Measurements from ENCODE around the gene ZYG11B. TPM values are rescaled to one million over a fixed set of nuclear protein-coding genes. Genes with fewer than 3 reads are reported as not detected.
A peak's percentile ranks its signal among the peaks of the same experiment; 100 is the strongest.
"Not testable (repeated sequence)": the region's sequence is repeated elsewhere in the genome, so short reads cannot be mapped to it uniquely, and the experiment has no call there.

ZYG11B gene
- total and polyA plus RNA-seq, 2 experiments from 2014 or later: 5.4 to 34.4 TPM

- TF ChIP-seq EZH2 (IDR thresholded peaks at IDR 0.05; ENCODE audit: borderline replicate concordance): no peak
- TF ChIP-seq CTCF (IDR thresholded peaks at IDR 0.05; ENCODE audit: poor library complexity): no peak
- TF ChIP-seq EZH2phosphoT487 (IDR thresholded peaks at IDR 0.05; ENCODE audit: low read depth, severe bottlenecking, unreplicated experiment): no peak
- Histone ChIP-seq H3K79me2 (no peaks in the 10 kb centered on the region), H4K20me1 (ENCODE audit: insufficient read depth, poor library complexity, severe bottlenecking) (no peaks in the 10 kb centered on the region), H3K27me3 (no peaks in the 10 kb centered on the region), H3K4me3 (no peak overlapping the region), H3K4me2 (no peak overlapping the region), H3K27ac (no peak overlapping the region), H3K4me1 (ENCODE audit: insufficient read depth) (no peaks in the 10 kb centered on the region), H3K9me2 (replicated peaks; ENCODE audit: insufficient read depth) (no peaks in the 10 kb centered on the region), H3K9me3 (ENCODE audit: low read depth) (no peaks in the 10 kb centered on the region), H2AFZ (no peak overlapping the region), H3K36me3 (replicated peaks; ENCODE audit: insufficient read depth, low read depth) (no peaks in the 10 kb centered on the region)
- WGBS (ENCODE audit: low lambda C conversion rate, missing lambda C conversion rate): 95% methylated on average over 3 of the region's 3 CpGs
- no peak for DNase-seq (ENCODE audit: low spot score)
These were observed 108.5 kb downstream of the ZYG11B start for GRCh38 chr1:52834798-52835197.

GRCh38 chr1:52836035-52836434 lies 109.8 kb downstream of the ZYG11B start:
- no peaks in the 10 kb centered on the region for H3K79me2 ChIP-seq
- H3K27ac ChIP-seq: no peak overlapping the region
- no peaks in the 10 kb centered on the region for H3K9me3 ChIP-seq (ENCODE audit: low read depth)
- no peaks in the 10 kb centered on the region for H3K27me3 ChIP-seq
- H3K4me3 ChIP-seq: no peak overlapping the region
- DNase-seq (ENCODE audit: low spot score): no peak
- no peaks in the 10 kb centered on the region for H3K4me1 ChIP-seq (ENCODE audit: insufficient read depth)
- WGBS (ENCODE audit: low lambda C conversion rate, missing lambda C conversion rate): 52% methylated on average over 3 of the region's 3 CpGs
- no peak overlapping the region for H2AFZ ChIP-seq
- no peaks in the 10 kb centered on the region for H4K20me1 ChIP-seq (ENCODE audit: insufficient read depth, poor library complexity, severe bottlenecking)
- H3K9me2 ChIP-seq (replicated peaks; ENCODE audit: insufficient read depth): no peaks in the 10 kb centered on the region
- H3K36me3 ChIP-seq (replicated peaks; ENCODE audit: insufficient read depth, low read depth): no peaks in the 10 kb centered on the region
- H3K4me2 ChIP-seq: no peak overlapping the region
- TF ChIP-seq EZH2phosphoT487 (IDR thresholded peaks at IDR 0.05; ENCODE audit: low read depth, severe bottlenecking, unreplicated experiment): no peak
- no peak for TF ChIP-seq CTCF (IDR thresholded peaks at IDR 0.05; ENCODE audit: poor library complexity)
- no peak for TF ChIP-seq EZH2 (IDR thresholded peaks at IDR 0.05; ENCODE audit: borderline replicate concordance)

GRCh38 chr1:52839175-52839574 lies 112.9 kb downstream of the ZYG11B start:
- H3K4me2 ChIP-seq; H3K36me3 ChIP-seq (replicated peaks; ENCODE audit: insufficient read depth, low read depth); H3K79me2 ChIP-seq; H3K4me3 ChIP-seq; H3K4me1 ChIP-seq (ENCODE audit: insufficient read depth); H3K27ac ChIP-seq; H3K9me3 ChIP-seq (ENCODE audit: low read depth); DNase-seq (ENCODE audit: low spot score); H4K20me1 ChIP-seq (ENCODE audit: insufficient read depth, poor library complexity, severe bottlenecking); H2AFZ ChIP-seq; H3K9me2 ChIP-seq (replicated peaks; ENCODE audit: insufficient read depth): not testable (repeated sequence)
- peaks cover 13% of the 10 kb centered on the region for H3K27me3 ChIP-seq
- whole genome bisulfite sequencing (ENCODE audit: low lambda C conversion rate, missing lambda C conversion rate): 98% methylated on average over 10 of the region's 10 CpGs

GRCh38 chr1:52842643-52843310 lies 116.5 kb downstream of the ZYG11B start, which contains the start of gene ZYG11A:
Gene ZYG11A (plus strand): TSS chr1:52842760. CDS start chr1:52842884, 124 bp downstream.
- no peaks in the 10 kb centered on the region for H3K36me3 ChIP-seq (replicated peaks; ENCODE audit: insufficient read depth, low read depth)
- H2AFZ ChIP-seq: peak within 1 kb of the TSS; percentile 83
- no peaks in the 10 kb centered on the region for H3K9me3 ChIP-seq (ENCODE audit: low read depth)
- no peaks in the 10 kb centered on the region for H3K79me2 ChIP-seq
- H4K20me1 ChIP-seq (ENCODE audit: insufficient read depth, poor library complexity, severe bottlenecking): no peaks in the 10 kb centered on the region
- TF ChIP-seq CTCF (IDR thresholded peaks at IDR 0.05; ENCODE audit: poor library complexity): no peak
- no peak for TF ChIP-seq EZH2 (IDR thresholded peaks at IDR 0.05; ENCODE audit: borderline replicate concordance)
- TF ChIP-seq EZH2phosphoT487 (IDR thresholded peaks at IDR 0.05; ENCODE audit: low read depth, severe bottlenecking, unreplicated experiment): no peak
- peak within 1 kb of the TSS; percentile 38 for H3K4me3 ChIP-seq
- 3% methylated on average over 56 of the region's 88 CpGs for WGBS (ENCODE audit: low lambda C conversion rate, missing lambda C conversion rate)
- DNase-seq (ENCODE audit: low spot score): peak; percentile 93
- H3K4me1 ChIP-seq (ENCODE audit: insufficient read depth): no peaks in the 10 kb centered on the region
- no peaks in the 10 kb centered on the region for H3K9me2 ChIP-seq (replicated peaks; ENCODE audit: insufficient read depth)
- peaks cover 13% of the 10 kb centered on the region for H3K27me3 ChIP-seq
- H3K4me2 ChIP-seq: peak within 1 kb of the TSS; percentile 92
- H3K27ac ChIP-seq: peak within 1 kb of the TSS; percentile 19

GRCh38 chr1:52845119-52845518 lies 118.9 kb downstream of the ZYG11B start:
- not testable (repeated sequence) for H3K4me3 ChIP-seq; H3K36me3 ChIP-seq (replicated peaks; ENCODE audit: insufficient read depth, low read depth); H3K9me3 ChIP-seq (ENCODE audit: low read depth); H4K20me1 ChIP-seq (ENCODE audit: insufficient read depth, poor library complexity, severe bottlenecking); H3K79me2 ChIP-seq; H3K9me2 ChIP-seq (replicated peaks; ENCODE audit: insufficient read depth); H3K4me2 ChIP-seq; H2AFZ ChIP-seq; H3K4me1 ChIP-seq (ENCODE audit: insufficient read depth); H3K27ac ChIP-seq; DNase-seq (ENCODE audit: low spot score)
- peaks cover 13% of the 10 kb centered on the region for H3K27me3 ChIP-seq
- 90% methylated on average over 6 of the region's 6 CpGs for WGBS (ENCODE audit: low lambda C conversion rate, missing lambda C conversion rate)

Measured in hepatocyte (in vitro differentiated cells).